ENCODE results near the gene AQP9. TPM values are rescaled to one million over a fixed set of nuclear protein-coding genes. Genes with fewer than 3 reads are reported as not detected.

The AQP9 gene
- total RNA-seq, 1 experiment from 2014 or later: not detected

- Histone ChIP-seq H3K9me3 (ENCODE audit: control insufficient read depth, insufficient read depth, low read depth, low read length) (no peaks in the 10 kb centered on the region), H3K27me3 (ENCODE audit: control insufficient read depth, insufficient read depth, low read length) (no peaks in the 10 kb centered on the region), H3K36me3 (ENCODE audit: control insufficient read depth, insufficient read depth, low read length) (no peaks in the 10 kb centered on the region), H3K4me1 (ENCODE audit: control insufficient read depth, insufficient read depth, low read length) (no peaks in the 10 kb centered on the region), H3K27ac (ENCODE audit: low read length) (no peak overlapping the region), H3K4me3 (ENCODE audit: low read depth in 2 of 2, low read length in 2 of 2) (no peak overlapping the region)
- ChIA-PET CTCF (interaction anchor here (1.0 kb wide), 2 partner anchors 9 to 250 kb away, joined by 3 to 5 read pairs; no protein-coding TSS in a partner anchor), POLR2A (no interaction called here)
- ATAC-seq (peak; percentile 92), DNase-seq (ENCODE audit: low read depth, low spot score) (no peak)
- TF ChIP-seq TCF7L2 (IDR thresholded peaks at IDR 0.05; ENCODE audit: low read depth, low read length) (no peak), REST (IDR thresholded peaks at IDR 0.05; ENCODE audit: insufficient read depth in 1 of 2, low read depth in 2 of 2, low read length in 1 of 2) (no peak), CTCF (IDR thresholded peaks at IDR 0.05) (peak; percentile 81), POLR2AphosphoS5 (IDR thresholded peaks at IDR 0.05; ENCODE audit: low read depth, low read length) (no peak), SIN3A (IDR thresholded peaks at IDR 0.05; ENCODE audit: borderline replicate concordance, insufficient read depth, low read depth, low read length) (no peak)
- in situ Hi-C loops (cut with HindIII; ENCODE audit: low pct_unique_long_range_greater_than_20kb, low sequenced_read_pairs): no loop called here
- BruUV-seq (replicated peaks): no TSS peak
- intact Hi-C loops (cut with micrococcal nuclease; ENCODE audit: unreplicated experiment): loop anchor here (10.0 kb wide), 1 partner anchor 533 kb away; no protein-coding TSS in a partner anchor
Measured at GRCh38 chr15:58221591-58222241, 83.5 kb downstream of the AQP9 start.

GRCh38 chr15:58222679-58223078 is 84.5 kb downstream of the AQP9 start:
- 0 out of 2 replicates have a peak, but pooled peaks cover 2% of the 10 kb centered on the region for H3K4me1 ChIP-seq (ENCODE audit: control insufficient read depth, insufficient read depth, low read length)
- DNase-seq (ENCODE audit: low read depth, low spot score) (no peak), ATAC-seq (no peak)
- CTCF ChIA-PET: no interaction called here
- H3K9me3 ChIP-seq (ENCODE audit: control insufficient read depth, insufficient read depth, low read depth, low read length): no peaks in the 10 kb centered on the region
- BruUV-seq (replicated peaks): no TSS peak
- in situ Hi-C loops (cut with HindIII; ENCODE audit: low pct_unique_long_range_greater_than_20kb, low sequenced_read_pairs) (no loop called here), intact Hi-C loops (cut with micrococcal nuclease; ENCODE audit: unreplicated experiment) (loop anchor here (10.0 kb wide), 1 partner anchor 532 kb away; no protein-coding TSS in a partner anchor)
- POLR2A ChIA-PET: no interaction called here
- no peaks in the 10 kb centered on the region for H3K36me3 ChIP-seq (ENCODE audit: control insufficient read depth, insufficient read depth, low read length)
- no peak for TF ChIP-seq SIN3A (IDR thresholded peaks at IDR 0.05; ENCODE audit: borderline replicate concordance, insufficient read depth, low read depth, low read length)
- TF ChIP-seq REST (IDR thresholded peaks at IDR 0.05; ENCODE audit: insufficient read depth in 1 of 2, low read depth in 2 of 2, low read length in 1 of 2): no peak
- TF ChIP-seq POLR2AphosphoS5 (IDR thresholded peaks at IDR 0.05; ENCODE audit: low read depth, low read length): no peak
- no peak for TF ChIP-seq CTCF (IDR thresholded peaks at IDR 0.05)
- no peak for TF ChIP-seq TCF7L2 (IDR thresholded peaks at IDR 0.05; ENCODE audit: low read depth, low read length)
- no peak overlapping the region for H3K27ac ChIP-seq (ENCODE audit: low read length)
- no peak overlapping the region for H3K4me3 ChIP-seq (ENCODE audit: low read depth in 2 of 2, low read length in 2 of 2)
- H3K27me3 ChIP-seq (ENCODE audit: control insufficient read depth, insufficient read depth, low read length): no peaks in the 10 kb centered on the region

Measured in Panc1 (cell line).